B cell (primary cell): ENCODE results near the gene NRIP2.

Source experiments
- EZH2 ChIP-seq: IDR thresholded peaks from 2 replicates; pipeline ENCODE4 v1.6.1; 2012; ENCODE audit warnings: borderline replicate concordance, low read depth, mild to moderate bottlenecking, moderate library complexity, low read length; ENCODE audit not compliant: insufficient read depth, poor library complexity, severe bottlenecking
- TF ChIP-seq, protein P1 (sequence below): fragments of 200-600 bp; IDR thresholded peaks from one replicate; pipeline ENCODE4 v1.8.0; 2022; ENCODE audit warnings: antibody characterized with exemption, mild to moderate bottlenecking

- TF ChIP-seq, protein P1, sequence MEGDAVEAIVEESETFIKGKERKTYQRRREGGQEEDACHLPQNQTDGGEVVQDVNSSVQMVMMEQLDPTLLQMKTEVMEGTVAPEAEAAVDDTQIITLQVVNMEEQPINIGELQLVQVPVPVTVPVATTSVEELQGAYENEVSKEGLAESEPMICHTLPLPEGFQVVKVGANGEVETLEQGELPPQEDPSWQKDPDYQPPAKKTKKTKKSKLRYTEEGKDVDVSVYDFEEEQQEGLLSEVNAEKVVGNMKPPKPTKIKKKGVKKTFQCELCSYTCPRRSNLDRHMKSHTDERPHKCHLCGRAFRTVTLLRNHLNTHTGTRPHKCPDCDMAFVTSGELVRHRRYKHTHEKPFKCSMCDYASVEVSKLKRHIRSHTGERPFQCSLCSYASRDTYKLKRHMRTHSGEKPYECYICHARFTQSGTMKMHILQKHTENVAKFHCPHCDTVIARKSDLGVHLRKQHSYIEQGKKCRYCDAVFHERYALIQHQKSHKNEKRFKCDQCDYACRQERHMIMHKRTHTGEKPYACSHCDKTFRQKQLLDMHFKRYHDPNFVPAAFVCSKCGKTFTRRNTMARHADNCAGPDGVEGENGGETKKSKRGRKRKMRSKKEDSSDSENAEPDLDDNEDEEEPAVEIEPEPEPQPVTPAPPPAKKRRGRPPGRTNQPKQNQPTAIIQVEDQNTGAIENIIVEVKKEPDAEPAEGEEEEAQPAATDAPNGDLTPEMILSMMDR, result no peak
- no peak for TF ChIP-seq EZH2
Measured at GRCh38 chr12:2824541-2824940, 10.3 kb downstream of the NRIP2 start.
